ENCODE measurements around the gene BNIP2.
"Not testable (repeated sequence)": the region's sequence is repeated elsewhere in the genome, so short reads cannot be mapped to it uniquely, and the experiment has no call there.

Gene BNIP2

GRCh38 chr15:59637507-59637906, 51.6 kb downstream of the BNIP2 start:
- Mint-ChIP-seq H3K36me3 (peaks cover 24% of the 10 kb centered on the region), H3K27ac (peak overlapping the region; percentile 31)
- H3K27me3 Mint-ChIP-seq; ATAC-seq (ENCODE audit: low read depth); H3K4me1 Mint-ChIP-seq; H3K4me3 Mint-ChIP-seq; DNase-seq (ENCODE audit: low spot score in 2 of 2); H3K9me3 Mint-ChIP-seq: not testable (repeated sequence)

GRCh38 chr15:59636184-59636583, 52.9 kb downstream of the BNIP2 start:
- no peaks in the 10 kb centered on the region for H3K4me1 Mint-ChIP-seq
- H3K4me3 Mint-ChIP-seq: no peak overlapping the region
- no peak overlapping the region for H3K27ac Mint-ChIP-seq
- DNase-seq (ENCODE audit: low spot score in 2 of 2) (no peak), ATAC-seq (ENCODE audit: low read depth) (no peak)
- H3K27me3 Mint-ChIP-seq: no peaks in the 10 kb centered on the region
- H3K9me3 Mint-ChIP-seq: no peaks in the 10 kb centered on the region
- peaks cover 22% of the 10 kb centered on the region for H3K36me3 Mint-ChIP-seq

- no peak for ATAC-seq (ENCODE audit: low read depth)
- Mint-ChIP-seq H3K27ac (no peak overlapping the region), H3K27me3 (no peaks in the 10 kb centered on the region), H3K4me1 (no peaks in the 10 kb centered on the region), H3K36me3 (peaks cover 7% of the 10 kb centered on the region), H3K4me3 (no peak overlapping the region), H3K9me3 (no peaks in the 10 kb centered on the region)
- DNase-seq (ENCODE audit: low spot score in 2 of 2): no peak
These were observed 56.4 kb downstream of the BNIP2 start for GRCh38 chr15:59632714-59633113.

GRCh38 chr15:59622289-59622688, 66.8 kb downstream of the BNIP2 start:
- Mint-ChIP-seq H3K27ac (no peak overlapping the region), H3K4me1 (peaks cover 2% of the 10 kb centered on the region), H3K36me3 (no peaks in the 10 kb centered on the region), H3K4me3 (no peak overlapping the region), H3K27me3 (no peaks in the 10 kb centered on the region), H3K9me3 (no peaks in the 10 kb centered on the region)
- DNase-seq (ENCODE audit: low spot score in 2 of 2): peak; percentile 23 to 39
- ATAC-seq (ENCODE audit: low read depth): peak; percentile 89

- Mint-ChIP-seq H3K27me3 (no peaks in the 10 kb centered on the region), H3K4me1 (peaks cover 7% of the 10 kb centered on the region), H3K9me3 (peaks cover 3% of the 10 kb centered on the region)
These were observed 70.7 kb downstream of the BNIP2 start for GRCh38 chr15:59618406-59618805.

GRCh38 chr15:59616379-59616778, 72.7 kb downstream of the BNIP2 start:
- Mint-ChIP-seq H3K27ac (no peak overlapping the region), H3K36me3 (no peaks in the 10 kb centered on the region), H3K4me3 (no peak overlapping the region), H3K9me3 (peaks cover 3% of the 10 kb centered on the region), H3K27me3 (no peaks in the 10 kb centered on the region), H3K4me1 (peaks cover 8% of the 10 kb centered on the region)
- DNase-seq (ENCODE audit: low spot score in 2 of 2) (no peak), ATAC-seq (ENCODE audit: low read depth) (no peak)

More at GRCh38 chr15:59618406-59618805, 70.7 kb downstream of the BNIP2 start:
- H3K4me3 Mint-ChIP-seq: no peak overlapping the region
- no peak for DNase-seq (ENCODE audit: low spot score in 2 of 2)
- no peak for ATAC-seq (ENCODE audit: low read depth)
- H3K27ac Mint-ChIP-seq: no peak overlapping the region
- H3K36me3 Mint-ChIP-seq: no peaks in the 10 kb centered on the region

DNA sequence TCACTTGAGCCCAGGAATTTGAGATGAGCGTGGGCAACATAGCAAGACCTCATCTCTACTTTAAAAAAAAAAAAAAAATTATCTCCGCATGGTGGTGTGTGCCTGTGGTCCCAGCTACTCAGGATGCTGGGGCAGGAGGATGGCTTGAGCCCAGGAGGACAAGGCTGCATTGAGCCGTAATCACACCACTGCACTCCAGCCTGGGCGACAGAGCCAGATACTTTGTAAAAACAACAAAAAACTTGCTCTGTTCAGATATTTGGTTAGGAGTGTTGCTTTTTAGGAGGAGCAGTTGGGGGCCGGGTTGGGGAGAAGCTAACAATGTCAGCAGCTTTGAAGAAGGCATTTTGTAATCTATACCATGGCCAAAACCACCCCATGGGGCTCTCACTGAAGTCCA, 73.5 kb downstream of the BNIP2 start:
- Mint-ChIP-seq H3K27ac (no peak overlapping the region), H3K36me3 (peaks cover 3% of the 10 kb centered on the region), H3K27me3 (peaks cover 2% of the 10 kb centered on the region), H3K4me1 (peaks cover 12% of the 10 kb centered on the region), H3K9me3 (peaks cover 5% of the 10 kb centered on the region), H3K4me3 (peak overlapping the region; percentile 56)
- no peak for ATAC-seq (ENCODE audit: low read depth)
- DNase-seq (ENCODE audit: low spot score in 2 of 2): no peak

- Mint-ChIP-seq H3K27ac (no peak overlapping the region), H3K36me3 (peaks cover 3% of the 10 kb centered on the region), H3K27me3 (peaks cover 2% of the 10 kb centered on the region), H3K4me3 (no peak overlapping the region), H3K4me1 (peaks cover 12% of the 10 kb centered on the region), H3K9me3 (peaks cover 5% of the 10 kb centered on the region)
- DNase-seq (ENCODE audit: low spot score in 2 of 2): no peak
- no peak for ATAC-seq (ENCODE audit: low read depth)
These were observed 75.0 kb downstream of the BNIP2 start for GRCh38 chr15:59614153-59614552.

- no peak for DNase-seq (ENCODE audit: low spot score in 2 of 2)
- Mint-ChIP-seq H3K27me3 (peaks cover 2% of the 10 kb centered on the region), H3K4me3 (no peak within 1 kb of the TSS), H3K36me3 (peaks cover 3% of the 10 kb centered on the region), H3K27ac (peak within 1 kb of the TSS; percentile 49), H3K9me3 (peaks cover 5% of the 10 kb centered on the region), H3K4me1 (peaks cover 12% of the 10 kb centered on the region)
- no peak for ATAC-seq (ENCODE audit: low read depth)
These were observed 77.6 kb downstream of the BNIP2 start, which contains the start of gene GCNT3 for GRCh38 chr15:59611276-59612260. TSS of gene GCNT3 (plus strand) at chr15:59611783. CDS start at chr15:59618239, 6,456 bp downstream.

DNA sequence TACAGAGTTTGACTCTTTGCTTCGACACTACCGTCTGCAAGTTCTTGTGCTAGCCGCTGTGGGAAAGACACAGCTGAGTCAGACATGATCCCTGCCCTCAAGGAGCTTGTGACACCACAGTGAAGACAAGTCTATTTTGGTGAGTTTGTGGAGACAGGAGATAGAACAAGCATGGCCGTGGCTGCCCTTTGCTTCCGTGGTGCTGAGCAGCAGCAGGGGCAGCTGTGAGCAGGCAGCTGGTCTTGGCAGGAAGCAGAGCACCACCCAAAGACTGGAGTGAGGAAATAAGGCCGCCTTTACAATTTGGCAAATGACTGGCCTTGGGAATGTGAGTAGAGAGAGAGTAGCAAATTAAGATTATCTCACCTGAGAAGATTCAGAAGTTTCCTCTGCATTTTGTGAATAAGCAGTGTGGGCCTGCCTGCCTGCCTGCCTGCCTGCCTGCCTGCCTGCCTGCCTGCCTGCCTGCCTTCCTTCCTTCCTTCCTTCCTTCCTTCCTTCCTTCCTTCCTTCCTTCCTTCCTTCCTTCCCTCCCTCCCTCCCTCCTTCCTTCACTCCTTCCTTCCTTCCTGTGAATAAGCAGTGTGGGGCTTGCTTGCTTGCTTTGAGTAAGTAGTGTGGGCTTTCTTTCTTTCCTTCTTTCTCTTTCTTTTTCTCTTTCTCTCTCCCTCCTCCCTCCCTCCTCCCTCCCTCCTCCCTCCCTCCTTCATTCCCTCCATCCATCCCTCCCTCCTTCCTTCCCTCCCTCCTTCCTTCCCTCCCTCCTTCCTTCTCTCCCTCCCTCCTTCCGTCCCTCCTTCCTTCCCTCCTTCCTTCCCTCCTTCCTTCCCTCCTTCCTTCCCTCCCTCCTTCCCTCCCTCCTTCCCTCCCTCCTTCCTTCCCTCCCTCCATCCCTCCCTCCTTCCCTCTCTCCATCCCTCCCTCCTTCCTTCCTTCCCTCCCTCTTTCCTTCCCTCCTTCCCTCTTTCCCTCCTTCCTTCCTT, 79.1 kb downstream of the BNIP2 start:
- Mint-ChIP-seq H3K36me3 (peaks cover 3% of the 10 kb centered on the region), H3K4me1 (peaks cover 11% of the 10 kb centered on the region), H3K4me3 (no peak overlapping the region), H3K27ac (no peak overlapping the region), H3K9me3 (peaks cover 4% of the 10 kb centered on the region), H3K27me3 (peaks cover 4% of the 10 kb centered on the region)
- no peak for ATAC-seq (ENCODE audit: low read depth)
- DNase-seq (ENCODE audit: low spot score in 2 of 2): no peak

Measured in memory B cell (primary cell).